ENCODE data around the gene IGFLR1. TPM values are rescaled to one million over a fixed set of nuclear protein-coding genes. Genes with fewer than 3 reads are reported as not detected.

Gene IGFLR1
- polyA plus RNA-seq, 1 of the 3 experiments (the other 2 are of a cell fraction): 5.6 TPM

GRCh38 chr19:35777961-35778360 is 35.7 kb upstream of the IGFLR1 start (continued):
- TF ChIP-seq YY1 (IDR thresholded peaks at IDR 0.05; ENCODE audit: low read depth): no peak
- TF ChIP-seq POLR2AphosphoS5 (IDR thresholded peaks at IDR 0.05; ENCODE audit: low read depth, low read length): no peak
- no peak for TF ChIP-seq RFX5 (IDR thresholded peaks at IDR 0.05; ENCODE audit: low read length)

DNA sequence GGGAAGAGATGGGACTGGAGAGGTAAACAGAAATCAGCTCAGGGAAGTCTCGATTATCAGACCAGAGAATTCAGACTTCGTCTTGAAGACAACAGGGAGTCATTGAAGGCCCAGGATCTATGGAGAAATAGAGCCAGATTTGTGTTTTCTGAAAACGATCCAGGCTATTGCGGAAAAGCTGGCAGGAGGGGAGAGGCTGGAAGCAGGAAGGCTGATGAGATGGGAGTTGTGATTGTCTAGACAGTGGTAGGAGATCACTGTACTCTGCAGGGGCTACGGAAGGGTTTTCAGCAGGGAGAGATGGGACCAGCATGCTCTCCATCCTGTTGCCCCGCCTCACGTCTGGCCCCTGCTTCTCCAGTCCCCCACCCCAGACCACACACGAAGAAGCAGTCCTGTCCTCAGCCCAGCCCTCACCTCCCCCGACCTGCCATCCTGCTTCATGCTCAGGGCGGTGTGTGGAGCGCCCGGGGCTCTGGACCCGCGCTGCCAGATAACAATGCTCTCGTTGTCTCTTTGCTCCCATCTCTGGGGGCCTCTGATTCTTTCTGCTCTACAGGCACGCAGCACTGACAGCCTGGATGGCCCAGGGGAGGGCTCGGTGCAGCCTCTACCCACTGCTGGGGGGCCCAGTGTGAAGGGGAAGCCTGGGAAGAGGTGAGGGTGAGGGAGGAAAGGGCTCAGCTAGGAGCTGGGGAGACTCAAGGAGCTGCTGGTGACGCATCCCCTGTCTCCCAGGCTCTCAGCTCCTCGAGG is 35.0 kb upstream of the IGFLR1 start:
- Histone ChIP-seq H3K27ac (ENCODE audit: low read depth in 2 of 2, low read length in 1 of 2) (no peak overlapping the region), H3F3A (replicated peaks; ENCODE audit: insufficient read depth) (peaks cover 8% of the 10 kb centered on the region), H3K9ac (no peak overlapping the region), H3K4me1 (ENCODE audit: control insufficient read depth in 1 of 2, insufficient read depth in 2 of 2, low read depth in 1 of 2, low read length in 1 of 2) (peaks cover 0 to 12% of the 10 kb centered on the region in 2 experiments; a peak in 2 of 4 replicates), H3K79me2 (ENCODE audit: insufficient read depth) (peaks cover 13% of the 10 kb centered on the region; the same call in 1 of the 2 replicates), H2AFZ (ENCODE audit: low read depth) (no peak overlapping the region), H3K4me3 (ENCODE audit: low read depth in 2 of 2, low read length in 1 of 2) (no peak overlapping the region), H3K4me2 (peak overlapping the region; percentile 90; the same call in 1 of the 2 replicates), H3K9me2 (no peaks in the 10 kb centered on the region), H4K20me1 (ENCODE audit: insufficient read depth) (no peaks in the 10 kb centered on the region), H3K36me3 (replicated peaks in 1 of 2; ENCODE audit: control insufficient read depth in 1 of 2, insufficient read depth in 2 of 2, low read length in 1 of 2) (peaks cover 0 to 3% of the 10 kb centered on the region in 2 experiments), H3K27me3 (ENCODE audit: insufficient read depth) (no peaks in the 10 kb centered on the region), H3K9me3 (no peaks in the 10 kb centered on the region)
- CTCF ChIA-PET: interaction anchor here (1.4 kb wide), 1 partner anchor 43 kb away, joined by 3 read pairs; no protein-coding TSS in a partner anchor
- POLR2A ChIA-PET: no interaction called here
- TF ChIP-seq FOXM1 (IDR thresholded peaks at IDR 0.05; ENCODE audit: low read depth) (no peak), IRF3 (IDR thresholded peaks at IDR 0.05; ENCODE audit: low read depth, low read length) (no peak), FOXJ3 (CRISPR knock-in tag; IDR thresholded peaks at IDR 0.05) (no peak), NRF1 (IDR thresholded peaks at IDR 0.05; ENCODE audit: low read depth, low read length) (no peak), ZBTB33 (IDR thresholded peaks at IDR 0.05; ENCODE audit: borderline replicate concordance, low read depth) (no peak), RXRA (IDR thresholded peaks at IDR 0.05; ENCODE audit: borderline replicate concordance, low read depth) (no peak), SMC3 (IDR thresholded peaks at IDR 0.05; ENCODE audit: low read depth, low read length) (no peak), CTCF (IDR thresholded peaks at IDR 0.05) (no peak), CHD2 (IDR thresholded peaks at IDR 0.05; ENCODE audit: low read length, partially characterized antibody) (no peak), PBX3 (IDR thresholded peaks at IDR 0.05) (no peak), RAD21 (IDR thresholded peaks at IDR 0.05; ENCODE audit: low read length) (no peak), GATA2 (CRISPR knock-in tag; IDR thresholded peaks at IDR 0.05) (no peak), TCF12 (IDR thresholded peaks at IDR 0.05) (no peak)
- TF ChIP-seq, protein P1, sequence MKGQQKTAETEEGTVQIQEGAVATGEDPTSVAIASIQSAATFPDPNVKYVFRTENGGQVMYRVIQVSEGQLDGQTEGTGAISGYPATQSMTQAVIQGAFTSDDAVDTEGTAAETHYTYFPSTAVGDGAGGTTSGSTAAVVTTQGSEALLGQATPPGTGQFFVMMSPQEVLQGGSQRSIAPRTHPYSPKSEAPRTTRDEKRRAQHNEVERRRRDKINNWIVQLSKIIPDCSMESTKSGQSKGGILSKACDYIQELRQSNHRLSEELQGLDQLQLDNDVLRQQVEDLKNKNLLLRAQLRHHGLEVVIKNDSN (IDR thresholded peaks at IDR 0.05; ENCODE audit: borderline replicate concordance, low read depth): no peak
- WGBS (ENCODE audit: low lambda C conversion rate): 76% methylated on average over 16 of the region's 19 CpGs
- no peak for DNase-seq
